ENCODE data around the gene EXOSC2. TPM values are rescaled to one million over a fixed set of nuclear protein-coding genes. Genes with fewer than 3 reads are reported as not detected.

Gene EXOSC2
- total and polyA plus RNA-seq, 2 experiments from 2014 or later, result 31.0 to 47.4 TPM

DNA sequence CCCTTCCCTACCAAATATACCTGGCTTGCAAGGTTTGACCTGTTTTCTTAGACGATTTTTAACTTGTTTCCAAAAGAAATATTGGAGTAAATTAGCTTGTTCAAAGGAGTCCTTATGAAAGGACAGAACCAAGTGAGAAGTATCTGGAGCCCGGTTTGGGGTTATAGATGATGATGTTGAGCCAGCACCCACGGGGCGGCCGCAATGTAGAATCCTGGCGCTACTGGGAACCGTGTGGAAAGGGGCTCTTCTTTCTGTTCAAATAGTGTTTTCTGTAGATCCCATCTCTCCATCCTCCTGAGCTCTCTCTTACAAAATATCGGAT, 517 bp upstream of the EXOSC2 start:
- no peak for DNase-seq (ENCODE audit: low read depth in 1 of 2, low spot score in 1 of 2)
- H3K27ac ChIP-seq, result peak overlapping the region; percentile 31

GRCh38 chr9:130694205-130694604, 625 bp downstream of the EXOSC2 start:
- no peak for DNase-seq (ENCODE audit: low read depth in 1 of 2, low spot score in 1 of 2)
- Histone ChIP-seq H3K27me3 (no peaks in the 10 kb centered on the region), H3K36me3 (peaks cover 18% of the 10 kb centered on the region), H3K4me3 (peak overlapping the region; percentile 49), H3K27ac (peak overlapping the region; percentile 22), H3K9me3 (ENCODE audit: low read depth) (no peaks in the 10 kb centered on the region), H3K4me1 (ENCODE audit: low read depth) (peaks cover 22% of the 10 kb centered on the region)
- TF ChIP-seq, protein P1, sequence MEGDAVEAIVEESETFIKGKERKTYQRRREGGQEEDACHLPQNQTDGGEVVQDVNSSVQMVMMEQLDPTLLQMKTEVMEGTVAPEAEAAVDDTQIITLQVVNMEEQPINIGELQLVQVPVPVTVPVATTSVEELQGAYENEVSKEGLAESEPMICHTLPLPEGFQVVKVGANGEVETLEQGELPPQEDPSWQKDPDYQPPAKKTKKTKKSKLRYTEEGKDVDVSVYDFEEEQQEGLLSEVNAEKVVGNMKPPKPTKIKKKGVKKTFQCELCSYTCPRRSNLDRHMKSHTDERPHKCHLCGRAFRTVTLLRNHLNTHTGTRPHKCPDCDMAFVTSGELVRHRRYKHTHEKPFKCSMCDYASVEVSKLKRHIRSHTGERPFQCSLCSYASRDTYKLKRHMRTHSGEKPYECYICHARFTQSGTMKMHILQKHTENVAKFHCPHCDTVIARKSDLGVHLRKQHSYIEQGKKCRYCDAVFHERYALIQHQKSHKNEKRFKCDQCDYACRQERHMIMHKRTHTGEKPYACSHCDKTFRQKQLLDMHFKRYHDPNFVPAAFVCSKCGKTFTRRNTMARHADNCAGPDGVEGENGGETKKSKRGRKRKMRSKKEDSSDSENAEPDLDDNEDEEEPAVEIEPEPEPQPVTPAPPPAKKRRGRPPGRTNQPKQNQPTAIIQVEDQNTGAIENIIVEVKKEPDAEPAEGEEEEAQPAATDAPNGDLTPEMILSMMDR (IDR thresholded peaks at IDR 0.05; ENCODE audit: low read depth, low read length), result no peak

More for the DNA sequence above, 517 bp upstream of the EXOSC2 start:
- TF ChIP-seq, protein P1 (IDR thresholded peaks at IDR 0.05; ENCODE audit: low read depth, low read length), result no peak
- H3K27me3 ChIP-seq, result no peaks in the 10 kb centered on the region
- H3K4me3 ChIP-seq, result peak overlapping the region; percentile 17
- no peaks in the 10 kb centered on the region for H3K9me3 ChIP-seq (ENCODE audit: low read depth)
- H3K4me1 ChIP-seq (ENCODE audit: low read depth), result peaks cover 22% of the 10 kb centered on the region
- peaks cover 17% of the 10 kb centered on the region for H3K36me3 ChIP-seq

DNA sequence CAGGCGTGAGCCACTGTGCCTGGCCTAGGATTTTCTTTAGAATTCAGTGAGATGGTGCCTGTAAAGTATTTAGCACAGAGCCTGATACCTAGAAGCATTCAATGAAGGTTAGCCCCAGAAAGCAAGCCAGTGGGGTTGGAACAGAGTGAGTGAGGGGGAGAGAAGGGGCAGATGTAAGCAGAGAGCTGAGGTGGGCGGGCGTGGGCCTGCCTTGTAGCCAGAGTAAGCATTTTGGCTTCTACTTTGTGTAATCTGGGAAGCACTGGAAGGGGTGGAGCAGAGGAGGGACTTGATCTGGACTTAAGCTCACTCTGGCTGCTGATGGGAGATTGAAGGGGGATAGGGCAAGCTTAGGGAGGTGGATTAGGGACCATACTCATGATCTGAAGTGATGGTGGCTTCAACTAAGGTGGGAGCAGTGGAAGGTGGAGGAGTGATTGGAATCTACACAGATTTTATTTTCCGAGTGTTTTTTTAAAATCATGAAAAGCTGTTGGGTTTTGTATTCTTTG, 2.6 kb downstream of the EXOSC2 start:
- DNase-seq (ENCODE audit: low read depth in 1 of 2, low spot score in 1 of 2), result no peak
- TF ChIP-seq, protein P1 (IDR thresholded peaks at IDR 0.05; ENCODE audit: low read depth, low read length), result no peak
- Histone ChIP-seq H3K4me1 (ENCODE audit: low read depth) (peaks cover 16% of the 10 kb centered on the region), H3K27me3 (no peaks in the 10 kb centered on the region), H3K4me3 (no peak overlapping the region), H3K9me3 (ENCODE audit: low read depth) (no peaks in the 10 kb centered on the region), H3K36me3 (peaks cover 31% of the 10 kb centered on the region), H3K27ac (no peak overlapping the region)

GRCh38 chr9:130696996-130697395, 3.4 kb downstream of the EXOSC2 start:
- Histone ChIP-seq H3K27ac (no peak overlapping the region), H3K9me3 (ENCODE audit: low read depth) (no peaks in the 10 kb centered on the region), H3K36me3 (peaks cover 31% of the 10 kb centered on the region), H3K4me3 (no peak overlapping the region), H3K27me3 (no peaks in the 10 kb centered on the region), H3K4me1 (ENCODE audit: low read depth) (peaks cover 15% of the 10 kb centered on the region)
- TF ChIP-seq, protein P1 (IDR thresholded peaks at IDR 0.05; ENCODE audit: low read depth, low read length), result no peak
- DNase-seq (ENCODE audit: low read depth in 1 of 2, low spot score in 1 of 2), result no peak

GRCh38 chr9:130698514-130698913, 4.9 kb downstream of the EXOSC2 start:
- Histone ChIP-seq H3K27me3 (no peaks in the 10 kb centered on the region), H3K4me1 (ENCODE audit: low read depth) (peaks cover 8% of the 10 kb centered on the region), H3K36me3 (peaks cover 40% of the 10 kb centered on the region), H3K27ac (no peak overlapping the region), H3K4me3 (no peak overlapping the region), H3K9me3 (ENCODE audit: low read depth) (no peaks in the 10 kb centered on the region)
- DNase-seq (ENCODE audit: low read depth in 1 of 2, low spot score in 1 of 2), result peak in 1 of 2 donors; percentile 47
- TF ChIP-seq, protein P1 (IDR thresholded peaks at IDR 0.05; ENCODE audit: low read depth, low read length), result no peak

Measured in cardiac muscle cell (in vitro differentiated cells and primary cell).